HG02938 (cell line): Measurements from ENCODE around the gene P3H3.
"Not testable (repeated sequence)": the region's sequence is repeated elsewhere in the genome, so short reads cannot be mapped to it uniquely, and the experiment has no call there.

Experiments
- ATAC-seq: cut with Tn5 transposase; IDR thresholded peaks from one replicate; pipeline ENCODE4 v1.9.1; 2021; ENCODE audit warnings: mild to moderate bottlenecking, moderate library complexity; ENCODE audit not compliant: unreplicated experiment

P3H3 gene

GRCh38 chr12:6863586-6864321 lies 35.5 kb downstream of the P3H3 start:
- no peak for ATAC-seq

GRCh38 chr12:6865307-6865706 lies 37.1 kb downstream of the P3H3 start:
- ATAC-seq, result not testable (repeated sequence)

GRCh38 chr12:6866163-6866919 lies 38.1 kb downstream of the P3H3 start:
- no peak for ATAC-seq

GRCh38 chr12:6866920-6867412 lies 38.8 kb downstream of the P3H3 start:
- ATAC-seq, result peak; percentile 19

GRCh38 chr12:6867413-6868210 lies 39.4 kb downstream of the P3H3 start, which contains the start of gene TPI1:
Gene TPI1 (plus strand): TSS chr12:6867531. CDS start chr12:6867567, 36 bp downstream.
- peak; percentile 54 for ATAC-seq

- no peak for ATAC-seq
Measured at GRCh38 chr12:6868211-6869048, 40.2 kb downstream of the P3H3 start.

GRCh38 chr12:6869049-6870021 lies 41.1 kb downstream of the P3H3 start:
- no peak for ATAC-seq

GRCh38 chr12:6870304-6870703 lies 42.1 kb downstream of the P3H3 start:
- ATAC-seq, result not testable (repeated sequence)

- no peak for ATAC-seq
Measured at GRCh38 chr12:6871052-6871957, 43.1 kb downstream of the P3H3 start.

- ATAC-seq, result no peak
Measured at GRCh38 chr12:6872073-6873048, 44.2 kb downstream of the P3H3 start.

GRCh38 chr12:6873094-6874014 lies 45.1 kb downstream of the P3H3 start, which contains the start of gene SPSB2:
Gene SPSB2 (minus strand): TSS chr12:6873303. CDS start chr12:6872901, 402 bp downstream.
- ATAC-seq, result peak; percentile 62

- not testable (repeated sequence) for ATAC-seq
Measured at GRCh38 chr12:6874015-6874368, 45.8 kb downstream of the P3H3 start.

GRCh38 chr12:6879824-6880223 lies 51.6 kb downstream of the P3H3 start:
- not testable (repeated sequence) for ATAC-seq

- no peak for ATAC-seq
Measured at GRCh38 chr12:6883252-6883651, 55.0 kb downstream of the P3H3 start.

GRCh38 chr12:6883683-6884082 lies 55.5 kb downstream of the P3H3 start:
- ATAC-seq, result no peak

GRCh38 chr12:6884539-6884938 lies 56.3 kb downstream of the P3H3 start:
- ATAC-seq, result no peak
